AG04450 (cell line): Measurements from ENCODE around the gene VAMP1. TPM values are rescaled to one million over a fixed set of nuclear protein-coding genes. Genes with fewer than 3 reads are reported as not detected.

Source experiments
- CTCF ChIA-PET: fragments of 300-600, 350-600 bp; formaldehyde crosslinking; extraction: SDS; loops from one replicate; lab custom pipeline; 2022; ENCODE audit warnings: antibody characterized with exemption, inconsistent platforms; lab: Charles Lee
- POLR2A ChIA-PET: fragments of 350-600 bp; formaldehyde crosslinking; extraction: SDS; loops from one replicate; lab custom pipeline; 2021; ENCODE audit warnings: antibody characterized with exemption, inconsistent platforms; lab: Yijun Ruan, JAX
- DNase-seq: peaks from one replicate; pipeline ENCODE4 v3.0.0-alpha.2; 2011; ENCODE audit warnings: low read depth, low spot score
- H3K27ac ChIP-seq: one replicate; pipeline ENCODE4 v1.5.1; 2012; ENCODE audit warnings: low read depth, low read length, control low read depth
- H3K27me3 ChIP-seq: one replicate; pipeline ENCODE4 v1.6.0; 2012; ENCODE audit warnings: low read length; ENCODE audit not compliant: control insufficient read depth, insufficient read depth
- H3K4me3 ChIP-seq: 2 replicates; pipeline ENCODE4 v1.5.1; 2011; ENCODE audit warnings: mild to moderate bottlenecking, low read depth, low read length, control low read depth
- H3K9me3 ChIP-seq: 2 replicates; pipeline ENCODE4 v1.5.1; 2012; ENCODE audit warnings: low read length; ENCODE audit not compliant: control insufficient read depth, insufficient read depth
- polyA plus RNA-seq: library from polyadenylated mRNA; depleted of rRNA; stranded (reverse); fragments of >200 nt; gene quantifications from 2 replicates; pipeline ENCODE4 v1.2.3, GENCODE V29; 2011
- TF ChIP-seq, protein P1 (sequence below): IDR thresholded peaks from 2 replicates; pipeline ENCODE4 v1.5.1; 2011; ENCODE audit warnings: low read depth, low read length, control low read depth, inconsistent platforms

The VAMP1 gene
- polyA plus RNA-seq, 1 experiment, result 15.1 TPM

DNA sequence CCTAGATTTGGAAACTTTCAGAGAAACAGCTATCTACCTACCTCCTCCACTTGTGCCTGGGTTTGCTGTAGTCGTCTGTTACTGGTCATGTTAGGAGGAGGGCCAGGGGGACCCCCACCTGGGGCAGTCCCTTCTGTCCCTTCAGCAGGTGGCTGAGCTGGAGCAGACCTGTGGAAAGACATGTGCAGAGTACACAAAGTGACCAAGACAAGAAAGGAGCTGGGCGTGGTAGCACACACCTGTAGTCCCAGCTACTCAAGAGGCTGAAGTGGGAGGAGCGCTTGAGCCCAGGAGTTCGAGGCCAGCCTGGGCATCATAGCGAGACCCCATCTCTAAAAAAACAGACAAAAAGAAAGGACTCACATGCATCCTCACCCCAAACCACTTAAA lies 4.3 kb downstream of the VAMP1 start:
- POLR2A ChIA-PET, result interaction anchor here (0.5 to 1.2 kb wide), 4 partner anchors 39 to 140 kb away, joined by 3 to 7 read pairs (median 4); no protein-coding TSS in a partner anchor
- Histone ChIP-seq H3K27me3 (no peaks in the 10 kb centered on the region), H3K9me3 (no peaks in the 10 kb centered on the region; the same call in 1 of the 2 replicates), H3K27ac (no peak overlapping the region), H3K4me3 (no peak overlapping the region)
- no peak for DNase-seq
- TF ChIP-seq, protein P1, sequence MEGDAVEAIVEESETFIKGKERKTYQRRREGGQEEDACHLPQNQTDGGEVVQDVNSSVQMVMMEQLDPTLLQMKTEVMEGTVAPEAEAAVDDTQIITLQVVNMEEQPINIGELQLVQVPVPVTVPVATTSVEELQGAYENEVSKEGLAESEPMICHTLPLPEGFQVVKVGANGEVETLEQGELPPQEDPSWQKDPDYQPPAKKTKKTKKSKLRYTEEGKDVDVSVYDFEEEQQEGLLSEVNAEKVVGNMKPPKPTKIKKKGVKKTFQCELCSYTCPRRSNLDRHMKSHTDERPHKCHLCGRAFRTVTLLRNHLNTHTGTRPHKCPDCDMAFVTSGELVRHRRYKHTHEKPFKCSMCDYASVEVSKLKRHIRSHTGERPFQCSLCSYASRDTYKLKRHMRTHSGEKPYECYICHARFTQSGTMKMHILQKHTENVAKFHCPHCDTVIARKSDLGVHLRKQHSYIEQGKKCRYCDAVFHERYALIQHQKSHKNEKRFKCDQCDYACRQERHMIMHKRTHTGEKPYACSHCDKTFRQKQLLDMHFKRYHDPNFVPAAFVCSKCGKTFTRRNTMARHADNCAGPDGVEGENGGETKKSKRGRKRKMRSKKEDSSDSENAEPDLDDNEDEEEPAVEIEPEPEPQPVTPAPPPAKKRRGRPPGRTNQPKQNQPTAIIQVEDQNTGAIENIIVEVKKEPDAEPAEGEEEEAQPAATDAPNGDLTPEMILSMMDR, result no peak
- CTCF ChIA-PET, result interaction anchor here (0.5 to 2.2 kb wide), 30 partner anchors 8 to 477 kb away, joined by 3 to 87 read pairs (median 8); partner anchors contain the start of gene TAPBPL

DNA sequence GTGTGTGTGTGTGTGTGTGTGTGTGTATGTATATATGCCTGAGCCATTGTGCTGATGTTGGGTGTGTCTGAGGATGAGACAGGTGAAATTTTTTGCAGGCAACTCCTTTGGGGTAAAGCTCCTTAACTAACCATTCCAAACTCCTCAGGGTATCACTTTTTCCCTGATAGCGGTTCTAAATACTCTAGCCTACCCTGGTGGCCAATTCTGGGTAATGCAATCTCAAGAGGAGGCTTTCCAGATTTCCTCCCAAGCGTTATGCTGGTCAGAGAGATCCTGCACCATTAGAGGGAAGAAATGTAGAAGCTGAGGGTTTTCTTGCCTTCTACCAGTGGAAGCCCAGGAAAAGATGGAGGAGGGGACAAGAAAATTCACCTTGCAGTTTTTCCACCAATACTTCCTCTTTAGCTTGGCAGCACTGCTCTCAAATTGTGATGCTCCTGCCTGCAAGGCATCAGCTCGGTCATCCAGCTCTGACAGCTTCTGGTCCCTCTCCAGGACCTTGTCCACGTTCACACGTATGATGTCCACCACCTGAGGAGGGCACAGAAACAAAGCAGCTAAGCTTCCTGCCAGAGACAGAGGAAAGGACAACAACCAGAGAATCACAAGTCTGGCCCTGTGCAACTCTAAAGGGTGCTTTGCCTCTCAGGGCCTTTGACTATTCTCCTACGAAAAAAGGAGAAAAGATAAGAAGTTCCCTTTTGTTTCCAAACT lies 4.9 kb downstream of the VAMP1 start:
- ChIA-PET CTCF (interaction anchor here (0.5 to 2.2 kb wide), 48 partner anchors 9 to 477 kb away, joined by 3 to 87 read pairs (median 5); partner anchors contain the start of genes MRPL51 and TAPBPL), POLR2A (interaction anchor here (0.5 to 1.3 kb wide), 8 partner anchors 14 to 143 kb away, joined by 3 to 7 read pairs (median 4); partner anchors contain the start of genes GAPDH and TAPBPL)

DNA sequence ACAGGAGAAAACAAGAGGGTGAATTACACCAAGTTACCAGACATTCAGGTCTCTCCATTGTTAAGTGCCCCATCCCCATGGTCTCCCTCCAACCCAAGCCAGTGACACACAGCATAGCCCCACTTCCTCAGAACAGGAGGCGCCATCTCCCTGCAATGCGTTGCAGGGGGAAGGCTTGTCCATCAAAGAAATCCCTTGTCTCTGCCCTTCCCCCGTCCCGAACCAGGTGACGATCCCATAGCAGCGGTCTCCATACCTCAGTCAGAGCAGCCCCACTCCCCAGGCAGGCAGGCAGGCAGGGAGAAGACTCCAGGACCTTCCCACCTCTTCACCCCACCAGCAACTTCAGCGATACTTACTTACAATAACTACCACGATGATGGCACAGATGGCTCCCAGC lies 5.9 kb downstream of the VAMP1 start:
- H3K27ac ChIP-seq, result no peak overlapping the region
- ChIA-PET POLR2A (interaction anchor here (1.3 kb wide), 1 partner anchor 13 kb away, joined by 5 read pairs; the partner anchor contains the start of gene TAPBPL), CTCF (interaction anchor here (0.6 to 2.2 kb wide), 33 partner anchors 8 to 475 kb away, joined by 3 to 87 read pairs (median 7); partner anchors contain the start of genes MRPL51 and TAPBPL)
- DNase-seq, result no peak
- no peaks in the 10 kb centered on the region; the same call in 1 of the 2 replicates for H3K9me3 ChIP-seq
- no peak overlapping the region for H3K4me3 ChIP-seq
- TF ChIP-seq, protein P1, result no peak
- no peaks in the 10 kb centered on the region for H3K27me3 ChIP-seq

More for the DNA sequence above, 4.9 kb downstream of the VAMP1 start:
- TF ChIP-seq, protein P1, result peak; percentile 96
- no peak overlapping the region for H3K27ac ChIP-seq
- H3K9me3 ChIP-seq, result no peaks in the 10 kb centered on the region; the same call in 1 of the 2 replicates
- no peaks in the 10 kb centered on the region for H3K27me3 ChIP-seq
- no peak overlapping the region for H3K4me3 ChIP-seq
- peak; percentile 37 for DNase-seq

DNA sequence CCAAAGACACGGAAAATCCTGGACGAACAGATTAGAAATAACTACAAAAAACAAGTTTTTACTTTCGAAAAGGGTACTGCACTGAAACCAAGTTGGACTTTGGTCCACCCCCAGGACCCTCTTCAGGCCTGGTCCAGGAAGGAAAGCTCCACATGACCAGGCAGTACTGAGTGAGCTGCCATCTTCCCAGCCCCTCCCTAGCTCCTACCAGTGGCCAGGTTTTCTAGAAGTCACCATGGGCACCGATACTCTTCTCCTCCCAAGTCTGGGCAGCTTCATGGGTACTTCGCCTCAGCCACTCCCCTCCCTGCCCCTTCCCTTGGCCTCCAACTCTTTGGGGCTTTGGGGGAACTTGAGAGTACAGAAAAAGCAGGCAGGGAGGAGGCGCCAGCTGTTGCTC lies 6.6 kb downstream of the VAMP1 start:
- no peak for DNase-seq
- ChIA-PET CTCF (no interaction called here), POLR2A (interaction anchor here (0.6 kb wide), 1 partner anchor 167 kb away, joined by 4 read pairs; no protein-coding TSS in a partner anchor)
- TF ChIP-seq, protein P1, result no peak
- H3K27ac ChIP-seq, result no peak overlapping the region
- no peak overlapping the region for H3K4me3 ChIP-seq
- no peaks in the 10 kb centered on the region; the same call in 1 of the 2 replicates for H3K9me3 ChIP-seq
- no peaks in the 10 kb centered on the region for H3K27me3 ChIP-seq

DNA sequence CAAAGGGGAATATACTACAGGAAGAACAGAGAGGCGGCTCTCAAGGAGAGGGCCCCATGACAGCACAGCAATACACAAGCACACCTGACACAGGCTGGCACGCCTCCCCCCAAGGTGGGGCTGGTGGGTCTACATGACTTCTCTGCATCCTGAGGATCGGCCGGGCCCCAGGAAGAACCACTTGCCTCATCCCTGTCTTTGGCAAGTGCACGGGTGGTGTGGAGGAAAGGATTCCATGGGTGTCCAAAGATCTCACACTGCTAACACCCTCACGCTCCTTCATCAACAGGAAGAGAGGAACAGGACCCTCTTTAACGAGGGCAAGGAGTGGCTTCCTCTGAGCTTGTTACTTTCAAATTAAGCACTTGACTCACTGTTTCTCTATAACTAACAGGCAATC lies 7.3 kb downstream of the VAMP1 start:
- POLR2A ChIA-PET, result no interaction called here
- TF ChIP-seq, protein P1, result no peak
- Histone ChIP-seq H3K4me3 (no peak overlapping the region), H3K27ac (no peak overlapping the region), H3K9me3 (no peaks in the 10 kb centered on the region; the same call in 1 of the 2 replicates), H3K27me3 (no peaks in the 10 kb centered on the region)
- no peak for DNase-seq
- CTCF ChIA-PET, result no interaction called here
